Mucosa of rectum (tissue), 2 donors: ENCODE data around the gene CXCL17.
A peak's percentile ranks its signal among the peaks of the same experiment; 100 is the strongest.

Experiments used
- H3K27ac ChIP-seq, 2 donors: one replicate each; pipeline ENCODE4 v1.7.0; 2013; ENCODE audit warnings: inconsistent platforms in 2 of 2, low read depth in 2 of 2, low read length in 2 of 2
- H3K27me3 ChIP-seq, 2 donors: one replicate each; pipeline ENCODE4 v1.7.0; 2013; ENCODE audit warnings: low read length in 2 of 2; ENCODE audit not compliant: control insufficient read depth in 2 of 2, insufficient read depth in 2 of 2
- H3K36me3 ChIP-seq, 2 donors: one replicate each; pipeline ENCODE4 v1.7.0; 2013; ENCODE audit warnings: low read length in 2 of 2; ENCODE audit not compliant: control insufficient read depth in 2 of 2, insufficient read depth in 2 of 2
- H3K4me1 ChIP-seq, 2 donors: one replicate each; pipeline ENCODE4 v1.7.0; 2013; ENCODE audit warnings: low read length in 2 of 2, mild to moderate bottlenecking in 1 of 2; ENCODE audit not compliant: control insufficient read depth in 2 of 2, insufficient read depth in 2 of 2
- H3K4me3 ChIP-seq, 2 donors: one replicate each; pipeline ENCODE4 v1.7.0; 2013; ENCODE audit warnings: low read length in 2 of 2
- H3K9ac ChIP-seq, 2 donors: one replicate each; pipeline ENCODE4 v1.7.0; 2013; ENCODE audit warnings: low read length in 2 of 2, low read depth in 1 of 2, mild to moderate bottlenecking in 1 of 2
- H3K9me3 ChIP-seq, 2 donors: one replicate each; pipeline ENCODE4 v1.7.0; 2013; ENCODE audit warnings: low read length in 2 of 2; ENCODE audit not compliant: control insufficient read depth in 2 of 2
- donor health status: healthy.
- donor health status: Normal muscosa, but diverticular disease.

Gene CXCL17

GRCh38 chr19:42477117-42477516, 34.4 kb upstream of the CXCL17 start:
- Histone ChIP-seq H3K27ac (no peak overlapping the region), H3K27me3 (no peaks in the 10 kb centered on the region), H3K4me3 (no peak overlapping the region), H3K4me1 (peaks cover 1 to 3% of the 10 kb centered on the region in 2 donors), H3K9ac (no peak overlapping the region), H3K9me3 (no peaks in the 10 kb centered on the region), H3K36me3 (no peaks in the 10 kb centered on the region)

GRCh38 chr19:42475366-42475765, 32.6 kb upstream of the CXCL17 start:
- no peaks in the 10 kb centered on the region for H3K27me3 ChIP-seq
- H3K9me3 ChIP-seq: no peaks in the 10 kb centered on the region
- no peaks in the 10 kb centered on the region for H3K36me3 ChIP-seq
- no peak overlapping the region for H3K9ac ChIP-seq
- H3K4me1 ChIP-seq: peaks cover 8 to 14% of the 10 kb centered on the region in 2 donors
- H3K27ac ChIP-seq: no peak overlapping the region
- H3K4me3 ChIP-seq: no peak overlapping the region

GRCh38 chr19:42474743-42475142, 32.0 kb upstream of the CXCL17 start:
- Histone ChIP-seq H3K27ac (no peak overlapping the region), H3K27me3 (no peaks in the 10 kb centered on the region), H3K9ac (no peak overlapping the region), H3K9me3 (no peaks in the 10 kb centered on the region), H3K36me3 (no peaks in the 10 kb centered on the region), H3K4me3 (no peak overlapping the region), H3K4me1 (peaks cover 8 to 14% of the 10 kb centered on the region in 2 donors)

- Histone ChIP-seq H3K4me1 (peaks cover 8 to 14% of the 10 kb centered on the region in 2 donors), H3K36me3 (no peaks in the 10 kb centered on the region), H3K27ac (no peak overlapping the region), H3K27me3 (no peaks in the 10 kb centered on the region), H3K9ac (no peak overlapping the region), H3K9me3 (no peaks in the 10 kb centered on the region), H3K4me3 (no peak overlapping the region)
Measured at GRCh38 chr19:42473686-42474085, 30.9 kb upstream of the CXCL17 start.

GRCh38 chr19:42472402-42473147, 29.8 kb upstream of the CXCL17 start:
- Histone ChIP-seq H3K4me3 (no peak overlapping the region), H3K4me1 (peaks cover 11 to 18% of the 10 kb centered on the region in 2 donors), H3K36me3 (no peaks in the 10 kb centered on the region), H3K27ac (no peak overlapping the region), H3K9ac (no peak overlapping the region), H3K27me3 (no peaks in the 10 kb centered on the region), H3K9me3 (no peaks in the 10 kb centered on the region)

GRCh38 chr19:42471554-42472249, 29.0 kb upstream of the CXCL17 start:
- no peak overlapping the region for H3K27ac ChIP-seq
- H3K9ac ChIP-seq: no peak overlapping the region
- no peak overlapping the region for H3K4me3 ChIP-seq
- no peaks in the 10 kb centered on the region for H3K27me3 ChIP-seq
- H3K4me1 ChIP-seq: peaks cover 12 to 25% of the 10 kb centered on the region in 2 donors
- H3K9me3 ChIP-seq: no peaks in the 10 kb centered on the region
- H3K36me3 ChIP-seq: no peaks in the 10 kb centered on the region

- Histone ChIP-seq H3K4me1 (peaks cover 18 to 33% of the 10 kb centered on the region in 2 donors), H3K4me3 (no peak overlapping the region), H3K27me3 (no peaks in the 10 kb centered on the region), H3K9me3 (no peaks in the 10 kb centered on the region), H3K27ac (no peak overlapping the region), H3K36me3 (no peaks in the 10 kb centered on the region), H3K9ac (no peak overlapping the region)
Measured at GRCh38 chr19:42469311-42470235, 26.8 kb upstream of the CXCL17 start.

DNA sequence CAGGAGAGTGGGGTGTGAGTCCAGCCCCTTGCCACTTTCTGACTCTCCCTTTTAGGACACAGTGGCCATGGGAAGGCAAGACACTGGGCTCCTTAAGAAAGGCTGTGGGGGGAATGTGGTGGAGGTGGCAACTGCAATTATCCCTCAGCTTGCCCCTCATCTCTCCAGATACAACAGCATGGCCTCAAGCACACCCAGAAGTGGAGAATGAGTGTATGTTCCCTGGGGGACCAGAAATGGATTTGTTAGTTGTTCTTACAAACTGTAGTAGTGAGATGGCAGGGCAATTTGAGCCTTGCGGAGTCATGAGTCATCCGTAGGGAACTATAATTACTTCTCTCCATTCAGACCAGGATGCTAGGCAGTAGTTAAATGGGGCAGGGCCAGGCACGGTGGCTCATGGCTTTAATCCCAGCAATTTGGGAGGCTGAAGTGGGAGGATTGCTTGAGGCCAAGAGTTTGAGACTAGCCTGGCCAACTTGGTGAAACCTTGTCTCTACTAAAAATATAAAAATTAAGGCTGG, 25.6 kb upstream of the CXCL17 start:
- no peaks in the 10 kb centered on the region for H3K36me3 ChIP-seq
- no peak overlapping the region for H3K9ac ChIP-seq
- peaks cover 18 to 33% of the 10 kb centered on the region in 2 donors for H3K4me1 ChIP-seq
- H3K27me3 ChIP-seq: no peaks in the 10 kb centered on the region
- H3K9me3 ChIP-seq: no peaks in the 10 kb centered on the region
- H3K4me3 ChIP-seq: no peak overlapping the region
- peak overlapping the region; percentile 57 to 76 for H3K27ac ChIP-seq

DNA sequence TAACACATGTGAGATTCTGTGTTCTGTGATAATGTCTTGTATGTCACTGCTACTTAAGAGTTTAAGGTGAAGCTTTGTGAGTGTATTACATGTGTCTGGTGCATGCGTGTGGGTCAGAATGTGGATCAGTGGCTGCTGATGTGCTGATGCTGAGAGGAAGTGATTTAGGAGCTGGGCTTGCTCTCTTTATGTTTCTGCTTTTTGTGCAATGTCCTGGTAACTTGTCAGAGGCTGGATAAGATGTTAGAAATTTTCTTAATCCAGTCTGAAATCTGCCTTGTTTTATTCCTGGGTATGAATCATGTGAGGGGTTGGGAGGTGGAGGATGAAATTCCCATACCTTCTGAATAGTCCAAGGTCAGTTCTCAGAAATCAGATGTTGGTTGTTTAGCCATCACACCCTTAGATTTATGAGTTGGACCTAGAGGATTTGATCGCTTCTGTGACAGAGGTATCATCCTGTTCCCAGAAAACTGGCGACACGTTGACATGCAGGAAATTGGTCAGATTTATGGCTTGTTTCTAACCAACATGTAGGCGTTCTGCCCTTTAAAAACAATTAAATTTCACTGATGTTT, 24.5 kb upstream of the CXCL17 start:
- no peaks in the 10 kb centered on the region for H3K36me3 ChIP-seq
- no peaks in the 10 kb centered on the region for H3K9me3 ChIP-seq
- H3K4me1 ChIP-seq: peaks cover 26 to 38% of the 10 kb centered on the region in 2 donors
- no peak overlapping the region for H3K4me3 ChIP-seq
- no peak overlapping the region for H3K9ac ChIP-seq
- H3K27ac ChIP-seq: peak overlapping the region; percentile 62 to 86
- H3K27me3 ChIP-seq: no peaks in the 10 kb centered on the region
